GM18511 (cell line): ENCODE results near the gene HOXA7.

Experiments used
- ATAC-seq: cut with Tn5 transposase; IDR thresholded peaks from one replicate; pipeline ENCODE4 v1.9.1; 2021; ENCODE audit warnings: mild to moderate bottlenecking, moderate library complexity; ENCODE audit not compliant: unreplicated experiment

HOXA7 gene

DNA sequence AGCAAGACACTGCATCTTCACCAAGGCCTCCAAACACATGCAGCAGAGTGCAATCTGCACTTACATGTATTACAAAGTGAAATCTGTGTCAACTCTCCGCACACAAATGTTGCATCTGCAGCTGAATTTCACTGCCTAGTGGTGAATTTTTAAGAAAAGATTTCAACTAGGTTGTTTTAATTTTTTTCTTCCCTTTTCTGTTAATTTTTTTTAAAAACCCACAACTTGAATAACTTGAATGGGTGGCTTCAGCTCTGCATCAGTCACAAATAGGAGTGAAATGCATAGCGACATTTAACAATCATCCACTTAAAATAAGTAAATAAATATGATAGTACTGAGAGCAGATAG, 37.5 kb upstream of the HOXA7 start:
- ATAC-seq = no peak

DNA sequence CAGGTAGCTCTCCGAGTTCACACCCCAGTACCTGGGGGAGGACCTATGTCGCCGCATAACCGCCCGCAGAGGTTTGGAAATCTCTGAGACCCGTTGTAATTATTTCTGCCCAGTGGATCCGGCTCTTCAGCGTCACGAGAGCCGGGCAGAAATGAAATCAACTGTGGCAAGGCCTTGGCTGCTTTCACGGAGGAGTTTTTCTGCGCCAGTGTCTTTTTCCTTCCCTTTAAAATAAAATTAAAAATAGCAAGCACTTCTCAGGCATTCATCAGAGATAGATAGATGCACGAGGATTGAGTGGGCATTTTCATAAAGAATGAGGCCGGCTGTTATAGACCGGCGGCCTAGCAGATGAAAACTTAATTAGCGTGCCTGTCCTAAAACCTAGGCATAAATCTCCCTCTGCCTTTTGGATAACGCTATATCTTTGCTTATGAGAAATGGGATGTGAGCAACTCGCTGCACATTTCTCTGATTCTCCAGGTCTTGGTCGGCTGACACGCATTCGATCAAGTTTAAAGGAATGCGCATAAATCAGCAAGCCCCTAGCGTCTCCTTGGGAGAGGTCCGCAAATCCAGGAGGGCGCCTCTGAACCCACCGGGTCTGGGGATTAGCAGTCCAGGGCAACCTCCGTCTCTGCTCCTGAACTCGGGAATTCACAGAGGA, 37.0 kb upstream of the HOXA7 start:
- ATAC-seq = no peak

DNA sequence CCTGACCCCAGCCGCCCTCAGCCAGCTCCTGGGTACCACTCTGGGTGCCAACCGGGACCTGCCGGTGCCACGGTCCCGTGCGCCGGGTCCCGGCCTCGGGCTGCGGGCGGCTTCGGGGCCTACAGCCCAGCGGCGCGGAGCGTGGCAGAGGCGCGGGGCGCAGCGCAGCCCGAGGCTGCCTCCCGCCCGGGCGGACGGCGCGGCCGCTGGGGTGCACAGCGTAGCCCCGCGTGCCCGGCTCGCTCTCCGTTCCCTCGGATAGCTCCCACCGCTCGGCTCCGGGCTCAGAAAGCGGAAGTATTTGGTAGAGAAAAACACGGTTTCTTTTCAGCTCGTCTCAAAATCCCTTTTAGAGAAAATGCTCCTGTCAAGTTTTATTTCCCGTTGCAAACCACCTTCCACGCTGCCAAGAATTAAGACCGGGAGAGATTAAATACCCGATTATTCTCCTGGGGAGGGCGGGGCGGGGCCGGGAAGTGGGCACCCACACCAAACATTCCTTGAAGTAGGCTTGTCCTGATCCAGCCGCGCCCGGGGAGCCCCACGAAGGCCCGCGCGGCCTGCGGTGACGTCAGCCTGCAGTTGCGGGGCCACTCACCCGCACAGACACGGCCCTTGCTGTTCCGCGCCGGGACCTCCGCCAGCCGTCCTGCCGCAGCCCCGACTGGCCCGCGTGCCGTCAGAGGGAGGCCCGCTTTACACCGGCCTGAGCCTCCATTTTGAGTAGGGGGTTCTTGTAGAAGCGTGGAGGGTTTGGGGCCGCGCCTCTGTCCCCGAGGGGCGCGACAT, 36.3 kb upstream of the HOXA7 start:
- no peak for ATAC-seq

DNA sequence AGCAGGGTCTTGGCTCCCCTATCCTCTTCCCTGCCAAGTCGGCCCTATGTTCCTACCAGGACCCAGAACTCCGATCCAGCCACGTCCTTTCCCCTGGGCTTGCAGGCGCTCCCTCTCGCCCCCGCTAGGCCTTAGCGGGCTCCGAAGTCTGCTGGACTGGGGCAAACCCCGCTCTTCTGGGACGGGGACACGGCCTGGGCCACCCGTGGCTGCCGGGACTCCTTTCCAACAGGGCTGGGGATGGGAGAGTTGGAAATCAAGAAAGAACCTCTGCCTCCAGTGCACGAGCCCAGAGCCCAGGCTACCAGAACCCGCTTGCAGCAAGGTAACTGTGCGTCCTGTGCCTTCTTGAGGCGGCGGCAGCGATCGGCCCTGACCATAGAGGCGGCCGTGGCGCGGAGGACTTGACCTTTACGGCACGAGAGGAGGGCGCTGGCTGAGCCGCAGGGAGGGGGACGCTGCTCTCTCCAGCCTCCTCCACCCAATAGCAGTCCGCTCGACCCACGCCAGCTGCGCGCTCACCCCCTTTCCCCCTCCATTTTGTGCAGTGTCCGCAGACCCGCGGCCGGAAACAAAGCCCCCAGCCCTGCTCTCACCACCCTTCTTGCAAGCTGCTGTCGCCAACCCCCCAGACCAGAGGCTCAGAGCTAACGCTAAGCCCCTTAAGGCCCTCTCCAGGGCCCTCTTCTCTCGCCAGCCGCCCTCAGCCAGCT, 35.5 kb upstream of the HOXA7 start:
- ATAC-seq = no peak

DNA sequence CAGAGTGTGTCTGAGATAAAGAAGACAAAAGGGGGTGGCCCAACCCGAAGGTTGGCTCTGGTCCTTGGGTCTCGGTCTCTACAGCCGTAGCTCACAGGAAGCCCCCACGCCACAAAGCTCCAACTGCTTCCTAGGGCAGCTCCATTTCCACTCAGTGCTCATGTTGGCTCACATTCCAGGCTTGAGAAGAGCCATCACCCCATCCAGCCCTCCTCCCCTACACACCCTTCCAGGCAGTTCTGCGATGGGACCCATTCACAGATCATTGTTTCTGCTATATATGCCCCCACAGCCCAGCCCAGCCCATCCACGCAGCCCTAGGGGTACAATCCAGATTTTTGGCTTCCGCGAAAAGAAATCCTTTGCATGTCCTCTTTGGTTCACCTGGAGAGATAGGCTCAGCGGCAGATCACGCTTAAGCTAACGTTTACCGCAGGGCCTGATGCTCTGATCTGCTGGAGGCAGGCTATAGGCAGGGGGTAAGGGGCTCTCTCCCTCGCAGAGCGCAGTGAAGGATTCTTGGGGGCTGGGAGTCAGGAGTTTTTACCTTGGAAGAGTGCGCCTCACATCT, 34.8 kb upstream of the HOXA7 start:
- ATAC-seq = no peak

DNA sequence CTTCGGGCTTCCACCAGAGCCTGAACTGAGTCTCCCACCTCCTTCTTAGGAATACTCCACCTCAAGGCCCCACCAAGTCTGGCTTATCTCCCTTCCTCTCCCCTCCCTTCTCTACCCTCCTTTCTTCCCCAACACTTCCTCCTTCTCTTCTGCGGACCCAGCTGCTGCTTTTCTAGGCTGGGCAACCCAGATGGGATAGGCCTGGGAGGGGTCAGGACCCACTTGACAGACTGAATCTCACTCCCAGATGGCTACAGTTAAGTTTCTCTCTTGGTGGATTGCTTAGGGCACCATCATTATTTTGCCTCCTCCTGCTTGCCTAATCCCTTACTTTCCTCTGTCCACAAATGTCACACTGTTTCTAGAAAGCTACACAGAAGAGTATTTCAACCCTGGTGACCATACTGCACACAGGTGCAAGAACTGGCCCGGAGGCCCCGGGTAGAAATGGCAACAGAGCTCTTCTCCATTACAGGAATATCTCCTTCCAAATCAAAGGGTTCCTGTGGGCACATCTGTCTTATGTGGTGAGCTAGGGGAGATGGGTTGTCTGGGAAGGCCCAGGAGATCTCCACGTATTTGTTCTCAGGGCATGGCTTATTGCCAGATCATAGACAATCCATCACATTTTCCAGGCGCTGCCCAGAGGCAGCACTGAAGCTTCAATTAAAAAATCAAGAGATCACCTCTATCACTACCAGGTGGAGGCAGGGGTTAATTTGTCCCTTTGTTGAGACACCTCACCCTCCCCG, 33.7 kb upstream of the HOXA7 start:
- no peak for ATAC-seq

DNA sequence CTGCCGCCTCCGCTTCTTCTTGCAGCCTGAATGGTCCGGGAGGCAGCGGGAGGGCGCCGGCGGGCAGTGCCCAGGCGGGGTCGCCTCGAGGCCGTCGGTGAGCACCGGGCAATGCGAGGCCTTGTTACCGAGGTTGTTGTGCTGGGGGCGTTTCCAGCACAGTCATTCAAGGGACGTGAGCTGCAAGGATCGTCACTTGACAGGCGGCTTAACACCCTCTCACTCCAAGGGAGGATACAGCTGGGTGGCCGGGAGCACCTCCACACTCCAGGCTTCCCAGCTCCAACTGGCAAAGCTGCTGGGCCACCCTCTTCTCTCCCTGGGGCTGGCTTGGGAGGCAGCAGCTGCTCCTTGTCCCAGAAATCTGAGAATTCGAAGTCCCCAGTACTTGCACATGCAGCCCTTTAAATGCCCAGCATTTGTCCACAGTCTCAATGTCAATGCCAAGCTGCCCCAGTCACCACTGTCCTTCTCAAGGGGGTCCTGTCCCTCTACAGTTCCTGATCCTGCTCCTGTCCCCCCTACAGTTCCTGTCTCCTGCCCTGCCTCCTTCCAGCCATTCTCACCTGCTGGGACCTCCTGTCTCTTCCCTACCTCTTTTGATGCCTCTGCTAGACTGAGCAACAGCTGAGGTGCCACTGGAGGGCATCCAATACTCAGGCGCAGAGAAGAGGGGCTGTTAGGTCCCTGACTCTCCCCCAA, 33.0 kb upstream of the HOXA7 start:
- ATAC-seq = no peak

DNA sequence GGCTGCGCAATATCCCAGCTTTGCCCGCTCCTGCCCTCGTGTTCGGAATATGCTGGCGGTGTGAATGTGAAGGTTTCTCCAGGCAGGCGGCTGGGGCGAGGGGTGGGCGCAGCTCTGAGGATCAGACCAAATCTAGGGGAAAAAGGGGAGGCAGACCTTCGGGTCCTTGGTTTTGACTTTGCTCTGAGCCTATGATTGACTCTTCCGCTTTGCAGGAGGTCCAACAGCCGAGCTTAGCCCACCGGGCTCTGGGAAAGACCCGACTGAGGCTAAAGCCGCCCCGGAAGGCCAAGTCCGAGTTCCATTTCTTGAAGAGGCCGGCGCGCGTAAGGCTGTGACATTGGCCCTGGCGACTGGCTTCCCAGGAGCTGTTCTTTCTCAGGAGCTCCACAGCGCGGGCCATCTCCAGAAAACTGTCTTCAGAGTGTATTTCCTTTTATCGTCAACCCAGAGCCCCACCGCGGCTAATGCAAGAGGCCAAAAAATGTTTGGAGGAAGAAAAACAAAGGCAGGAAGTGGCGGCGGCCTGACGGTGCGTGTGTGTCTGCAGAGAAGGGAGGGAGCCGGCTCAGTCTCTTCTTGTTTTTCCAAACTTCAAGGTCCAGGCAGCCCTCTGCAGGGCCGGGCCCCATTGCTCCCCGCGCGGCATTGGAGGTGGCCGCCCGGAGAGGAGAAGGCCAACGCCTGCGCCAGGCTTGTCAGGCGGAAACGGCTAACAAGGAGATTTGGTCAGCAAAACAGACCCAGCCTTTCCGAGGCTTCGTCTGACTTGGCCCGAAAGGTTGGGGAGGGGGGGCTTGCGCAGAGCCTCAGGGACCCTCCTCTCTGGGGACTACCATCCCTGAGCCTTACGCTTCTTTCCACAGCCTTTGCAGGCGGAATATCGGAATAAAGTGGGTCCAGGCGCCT, 32.2 kb upstream of the HOXA7 start:
- no peak for ATAC-seq

DNA sequence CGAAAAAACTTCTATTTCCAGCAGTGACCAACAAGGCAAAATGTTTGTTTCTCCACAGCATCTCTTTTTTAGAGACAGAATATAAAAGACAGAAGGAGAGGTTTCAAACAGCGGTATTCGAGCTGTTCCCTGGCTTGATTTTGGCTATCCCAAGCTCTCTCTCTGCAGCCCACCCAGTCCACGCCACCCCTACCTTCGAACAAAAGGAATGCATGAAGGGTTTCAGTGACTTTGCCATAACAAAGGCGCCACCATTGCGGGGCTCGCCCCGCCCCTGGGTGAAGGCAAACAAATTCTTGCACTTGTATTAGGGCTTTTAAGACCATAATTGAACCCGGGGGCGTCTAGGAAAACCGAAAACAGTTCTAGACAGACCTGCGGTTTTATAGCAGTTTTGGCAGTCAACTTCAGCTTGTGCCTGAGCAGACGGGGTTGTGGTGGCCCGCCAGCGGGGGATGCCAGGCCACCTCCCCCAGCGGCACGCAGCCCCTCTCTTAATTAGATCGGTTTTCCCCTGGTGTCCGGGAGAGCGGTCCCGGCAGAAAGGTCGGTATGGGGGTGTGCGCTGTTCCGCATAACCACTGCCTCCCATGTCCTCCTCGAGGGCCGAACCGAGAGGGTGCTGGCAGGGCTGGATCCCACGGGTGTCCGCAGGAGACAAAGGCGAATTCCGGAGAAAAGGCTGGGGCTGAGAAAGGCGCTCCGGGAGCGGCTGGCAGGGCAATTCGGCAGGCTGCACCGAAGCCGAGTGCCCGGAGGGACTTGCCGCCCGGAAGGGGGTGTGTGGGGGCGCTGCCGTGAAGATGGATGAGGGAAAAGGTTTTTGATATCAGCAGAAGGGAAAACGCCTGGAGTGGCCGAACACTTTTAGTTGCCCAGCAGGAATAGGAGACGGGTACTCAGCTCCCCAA, 31.3 kb upstream of the HOXA7 start:
- no peak for ATAC-seq

DNA sequence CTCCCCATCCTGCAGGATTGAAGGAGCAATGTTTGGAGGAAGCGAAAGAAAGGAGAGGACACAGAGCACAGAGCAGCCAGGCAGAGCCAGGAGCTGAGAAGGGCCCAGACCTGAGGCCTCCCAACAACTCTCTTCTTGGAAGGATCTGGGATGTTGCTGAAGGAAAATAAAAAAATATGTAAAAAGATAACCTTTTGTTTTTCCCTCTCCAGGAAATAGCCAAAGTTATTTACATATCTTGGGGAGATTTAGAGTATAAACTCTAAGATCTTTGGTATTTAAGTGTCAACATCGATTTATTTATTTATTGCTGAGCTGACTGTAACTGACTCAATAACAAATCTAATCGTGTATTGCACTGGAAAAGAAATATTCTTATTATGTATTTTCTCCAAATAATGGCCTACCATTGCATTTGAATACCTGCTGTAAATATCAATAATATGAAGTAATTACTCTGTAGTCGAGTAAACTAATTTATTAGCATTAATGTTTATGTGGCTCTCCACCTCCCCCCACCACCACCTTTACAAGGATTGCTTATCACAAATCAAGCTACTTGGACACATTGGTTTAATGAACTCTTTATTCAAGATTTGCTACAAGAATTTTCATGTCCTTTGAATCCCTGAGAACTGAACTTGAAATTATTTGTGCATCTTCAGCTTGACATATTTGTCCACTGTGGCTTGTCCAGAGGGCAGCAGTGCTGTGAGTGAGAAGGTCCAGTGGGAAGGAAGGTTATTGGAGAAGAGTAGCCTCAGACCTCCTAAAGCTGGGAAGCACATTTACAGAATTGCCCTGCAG, 30.4 kb upstream of the HOXA7 start:
- ATAC-seq = no peak

DNA sequence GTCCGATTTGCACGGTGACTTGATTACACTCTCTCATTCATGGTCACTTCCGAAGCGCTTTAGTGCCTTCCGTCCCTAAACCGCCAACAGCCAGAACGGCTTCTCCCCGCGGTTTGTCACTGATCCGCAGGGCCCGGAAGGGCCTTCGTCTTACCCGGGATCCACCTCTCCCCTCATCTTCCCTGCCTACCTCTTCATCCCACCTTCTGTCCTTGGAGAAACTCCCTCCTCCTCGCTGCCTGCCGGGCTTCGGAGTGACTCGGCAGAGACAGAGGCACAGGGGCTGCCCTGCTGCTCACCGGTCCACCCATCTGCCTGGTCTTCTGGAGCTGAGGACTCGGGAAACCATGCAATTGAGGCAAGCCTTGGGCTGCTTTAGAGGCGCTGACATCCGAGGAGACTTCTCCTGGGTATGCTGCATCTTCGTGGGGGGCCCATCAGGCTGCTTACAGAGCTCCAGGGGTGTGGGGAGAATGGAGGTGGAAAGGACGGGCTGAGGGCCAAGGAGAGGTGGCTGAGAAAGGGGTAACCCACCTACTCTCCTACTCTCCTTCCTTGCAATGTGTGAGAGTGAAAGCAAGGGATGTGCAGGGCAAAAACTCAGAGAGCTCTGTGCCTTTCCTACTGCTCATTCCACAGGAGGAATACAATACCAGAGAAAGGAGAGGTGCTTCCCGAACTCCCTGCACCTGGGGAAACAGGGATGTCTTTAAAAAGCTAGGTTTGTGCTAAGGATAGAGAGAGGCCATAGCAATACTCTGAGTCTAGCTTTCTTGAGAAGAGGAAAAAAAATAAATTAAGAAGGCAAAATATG, 29.6 kb upstream of the HOXA7 start:
- ATAC-seq = no peak

DNA sequence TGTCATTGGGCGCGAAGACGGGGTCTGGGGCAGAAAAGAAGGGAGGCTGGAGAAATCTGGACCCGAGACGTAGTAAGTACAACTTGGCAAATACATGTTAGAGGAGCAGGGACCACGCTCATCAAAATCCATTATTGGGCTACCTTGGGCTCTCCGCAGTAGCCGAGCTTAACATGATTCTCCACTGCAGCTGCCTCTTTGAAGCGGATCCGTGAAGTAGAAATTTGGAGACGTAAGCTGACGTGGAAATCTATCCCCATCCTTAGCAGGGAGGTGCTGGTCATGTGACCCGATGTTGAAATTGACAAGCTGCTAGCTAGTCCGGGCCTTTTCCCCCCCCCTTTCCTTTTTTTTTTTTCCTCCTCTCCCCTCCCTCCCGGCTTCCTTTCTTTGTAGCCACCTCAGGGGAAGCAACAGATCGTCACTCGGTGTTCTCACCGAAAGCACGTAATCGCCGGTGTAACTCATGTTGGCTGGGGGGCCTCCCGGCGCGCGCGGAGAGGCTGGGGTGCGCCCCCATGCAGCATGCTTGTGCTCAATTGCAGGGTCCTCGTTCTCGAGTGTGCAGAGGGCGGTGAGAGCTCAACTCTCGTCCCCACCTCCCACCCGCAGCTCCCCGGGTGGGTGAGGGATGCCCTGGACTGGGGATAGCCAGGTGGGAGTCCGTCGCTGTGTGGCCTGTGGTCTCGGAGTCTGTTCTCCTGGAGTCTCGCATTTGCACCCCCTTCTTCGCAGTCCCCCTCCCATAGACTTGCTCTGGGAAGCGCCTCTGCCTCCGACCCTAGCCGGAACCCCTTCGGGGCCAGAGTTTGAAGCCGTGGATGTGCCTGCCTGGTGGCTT, 28.8 kb upstream of the HOXA7 start, which contains the start of gene HOXA11:
HOXA11 (minus strand) TSS at position 220 of the 841 bp plus-strand sequence; CDS start at position 132, 88 bp downstream.
- no peak for ATAC-seq

DNA sequence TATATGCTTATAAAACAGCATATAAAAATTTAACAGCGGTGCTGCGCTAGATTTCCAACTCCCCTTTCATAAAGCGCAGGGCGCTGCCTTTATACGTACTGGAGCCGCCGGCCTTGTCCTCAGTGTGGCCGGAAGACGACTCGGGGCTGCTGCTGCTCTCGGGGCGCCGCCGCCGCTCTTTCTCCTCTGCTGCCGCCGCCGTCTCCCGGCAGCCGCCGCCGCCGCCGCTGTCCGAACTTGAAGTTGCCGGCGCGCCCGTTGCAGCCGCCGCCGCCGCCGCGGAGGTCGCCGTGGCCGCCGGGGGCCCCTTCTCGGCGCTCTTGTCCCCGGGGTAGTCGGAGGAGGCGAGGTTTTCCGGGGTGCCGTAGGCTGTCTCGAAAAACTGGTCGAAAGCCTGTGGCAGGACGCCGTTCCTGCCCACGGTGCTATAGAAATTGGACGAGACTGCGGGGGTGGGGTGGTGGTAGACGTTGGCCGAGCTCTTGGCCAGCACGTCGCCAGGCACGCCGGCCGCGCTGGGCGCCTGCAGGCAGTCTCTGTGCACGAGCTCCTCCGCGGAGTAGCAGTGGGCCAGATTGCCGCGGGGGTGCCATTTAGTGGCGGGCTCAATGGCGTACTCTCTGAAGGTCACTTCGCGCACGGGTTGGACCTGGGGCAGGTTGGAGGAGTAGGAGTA, 28.0 kb upstream of the HOXA7 start:
- ATAC-seq = no peak

DNA sequence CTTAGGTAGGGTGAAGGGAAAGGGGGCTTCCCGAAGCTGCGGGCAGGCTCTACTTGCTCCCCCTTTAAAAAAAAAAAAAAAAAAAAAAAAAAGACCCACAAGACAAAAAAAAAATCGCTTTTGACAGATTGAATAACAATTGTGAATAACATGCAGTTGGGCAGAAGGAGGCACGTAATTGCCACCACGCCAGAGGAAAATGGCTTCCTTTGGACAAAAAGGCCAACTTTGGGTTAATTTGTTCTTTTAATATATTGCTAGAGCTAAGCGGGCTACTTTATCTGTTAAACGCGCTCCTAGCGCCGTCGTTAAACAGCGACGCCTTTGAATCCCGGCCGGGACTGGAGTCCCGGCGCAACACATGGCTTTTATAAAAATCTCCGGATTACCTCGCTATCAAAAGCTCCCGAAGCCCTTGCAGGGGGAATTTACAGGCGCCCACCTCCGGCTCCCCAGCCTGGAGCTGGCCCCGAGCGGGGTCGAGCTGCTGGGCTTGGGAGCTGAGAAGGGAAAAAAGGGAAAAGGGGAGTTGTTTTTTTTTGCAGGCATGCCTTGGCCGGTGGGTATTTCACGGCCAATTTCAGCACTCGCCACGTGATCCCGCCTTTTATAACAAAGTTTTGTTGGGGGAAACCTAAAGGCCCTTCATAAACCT, 27.3 kb upstream of the HOXA7 start:
- ATAC-seq = no peak
